Small intestine (tissue), 7 donors: Measurements from ENCODE around the gene GNRHR. TPM values are rescaled to one million over a fixed set of nuclear protein-coding genes. Genes with fewer than 3 reads are reported as not detected.
"Not testable (repeated sequence)": the region's sequence is repeated elsewhere in the genome, so short reads cannot be mapped to it uniquely, and the experiment has no call there.

Experiments used
- DNase-seq, 2 donors: peaks; one replicate each; pipeline versions ENCODE4 v3.0.0 to v3.0.0-alpha.2; 2013
- FAIRE-seq: peaks from 2 replicates; lab custom pipeline; 2012; peaks lifted over from hg19 to GRCh38; lab: Jason Lieb, UNC
- H3K27ac ChIP-seq, 3 donors: one replicate each; pipeline ENCODE4 v1.5.1; 2013; ENCODE audit warnings: low read length in 2 of 3, mild to moderate bottlenecking in 2 of 3, control low read depth in 1 of 3, inconsistent platforms in 1 of 3, low read depth in 1 of 3, moderate library complexity in 1 of 3
- H3K27me3 ChIP-seq, 3 donors: one replicate each; pipeline ENCODE4 v1.6.1; 2013; ENCODE audit warnings: low read length in 3 of 3, inconsistent platforms in 1 of 3; ENCODE audit not compliant: control insufficient read depth in 3 of 3, insufficient read depth in 3 of 3
- H3K36me3 ChIP-seq, 3 donors: one replicate each; pipeline ENCODE4 v1.6.1; 2013; ENCODE audit warnings: low read length in 3 of 3, inconsistent platforms in 1 of 3, low read depth in 1 of 3, mild to moderate bottlenecking in 1 of 3, moderate library complexity in 1 of 3; ENCODE audit not compliant: control insufficient read depth in 3 of 3, insufficient read depth in 2 of 3
- H3K4me1 ChIP-seq, 3 donors: one replicate each; pipeline ENCODE4 v1.6.1; 2013; ENCODE audit warnings: low read length in 2 of 3, inconsistent platforms in 1 of 3, low read depth in 1 of 3, mild to moderate bottlenecking in 1 of 3, moderate library complexity in 1 of 3; ENCODE audit not compliant: control insufficient read depth in 3 of 3, insufficient read depth in 2 of 3
- H3K4me3 ChIP-seq, 3 donors: one replicate each; pipeline ENCODE4 v1.5.1; 2013; ENCODE audit warnings: low read length in 3 of 3, control low read depth in 1 of 3, inconsistent platforms in 1 of 3, low read depth in 1 of 3, mild to moderate bottlenecking in 1 of 3, moderate library complexity in 1 of 3
- H3K9me3 ChIP-seq, 2 donors: one replicate each; pipeline ENCODE4 v1.6.1; 2013; ENCODE audit warnings: low read depth in 1 of 2, low read length in 1 of 2; ENCODE audit not compliant: control insufficient read depth in 2 of 2, insufficient read depth in 1 of 2
- WGBS, 3 donors: extraction: QIAGEN DNeasy Blood & Tissue Kit; methylation state at CpG; one replicate each; pipeline ENCODE4 v1.1.7; 2013; 5-methylcytosine and 5-hydroxymethylcytosine counted together
- polyA plus RNA-seq, 4 donors: library from polyadenylated mRNA; stranded (reverse) in 3 of 4; unstranded in 1 of 4; fragments of 200-250 nt in 3 of 4; fragments of 120-200 nt in 1 of 4; gene quantifications; one replicate each; pipeline versions ENCODE4 v1.2.1 to v1.2.3, GENCODE V29; 2013
- donor health status: healthy with polysubstance abuse.
- donor health status: control.
- donor health status: control.
- donor health status: Bipolar disorder and iron deficiency.
- donor health status: healthy.

GNRHR gene
- polyA plus RNA-seq, 4 donors, result 0.47 TPM; not detected in 3

GRCh38 chr4:67744561-67745283 is 9.5 kb downstream of the GNRHR start:
- WGBS, 3 donors, result 66 to 78% (median 77%) methylated on average over 4 of the region's 4 CpGs
- FAIRE-seq (no peak), DNase-seq (no peak)
- Histone ChIP-seq H3K9me3 (no peaks in the 10 kb centered on the region), H3K36me3 (no peaks in the 10 kb centered on the region), H3K27ac (no peak overlapping the region), H3K4me3 (no peak overlapping the region), H3K4me1 (no peaks in the 10 kb centered on the region), H3K27me3 (no peaks in the 10 kb centered on the region)

DNA sequence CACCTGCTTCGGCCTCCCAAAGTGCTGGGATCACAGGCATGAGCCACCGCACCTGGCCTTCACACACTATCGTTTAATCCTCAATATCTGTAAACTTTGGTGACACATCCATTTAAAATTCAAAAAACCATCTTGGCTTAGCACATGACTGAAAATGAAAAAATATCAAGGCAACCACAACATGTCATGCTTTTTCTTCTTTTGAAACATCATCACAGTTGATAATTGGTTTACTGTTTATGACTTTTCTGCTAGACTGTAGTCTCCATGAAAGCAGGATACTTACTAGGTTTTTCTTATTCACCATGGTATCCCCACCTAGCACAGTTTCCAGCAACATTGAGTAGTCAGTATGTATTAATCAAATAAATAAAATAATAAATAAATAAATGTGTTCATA is 11.0 kb downstream of the GNRHR start:
- no peaks in the 10 kb centered on the region for H3K36me3 ChIP-seq
- FAIRE-seq, result no peak
- no peaks in the 10 kb centered on the region for H3K9me3 ChIP-seq
- H3K4me3 ChIP-seq, result no peak overlapping the region
- H3K27ac ChIP-seq, result no peak overlapping the region
- no peaks in the 10 kb centered on the region for H3K4me1 ChIP-seq
- 83 to 95% (median 89%) methylated on average over 3 of the region's 3 CpGs for WGBS, 3 donors
- H3K27me3 ChIP-seq, result no peaks in the 10 kb centered on the region
- no peak for DNase-seq

- WGBS, 3 donors, result 94 to 99% (median 98%) methylated on average over 1 of the region's 1 CpG
- Histone ChIP-seq H3K36me3 (no peaks in the 10 kb centered on the region), H3K9me3 (no peaks in the 10 kb centered on the region), H3K27ac (no peak overlapping the region), H3K4me1 (no peaks in the 10 kb centered on the region), H3K4me3 (no peak overlapping the region), H3K27me3 (no peaks in the 10 kb centered on the region)
- DNase-seq (no peak), FAIRE-seq (no peak)
Observed at GRCh38 chr4:67736262-67736661, 17.9 kb downstream of the GNRHR start.

GRCh38 chr4:67735325-67735724 is 18.9 kb downstream of the GNRHR start:
- DNase-seq (no peak), FAIRE-seq (no peak)
- no peaks in the 10 kb centered on the region for H3K36me3 ChIP-seq
- H3K4me3 ChIP-seq, result no peak overlapping the region
- H3K4me1 ChIP-seq, result no peaks in the 10 kb centered on the region
- no peaks in the 10 kb centered on the region for H3K27me3 ChIP-seq
- no peak overlapping the region for H3K27ac ChIP-seq
- H3K9me3 ChIP-seq, result no peaks in the 10 kb centered on the region

DNA sequence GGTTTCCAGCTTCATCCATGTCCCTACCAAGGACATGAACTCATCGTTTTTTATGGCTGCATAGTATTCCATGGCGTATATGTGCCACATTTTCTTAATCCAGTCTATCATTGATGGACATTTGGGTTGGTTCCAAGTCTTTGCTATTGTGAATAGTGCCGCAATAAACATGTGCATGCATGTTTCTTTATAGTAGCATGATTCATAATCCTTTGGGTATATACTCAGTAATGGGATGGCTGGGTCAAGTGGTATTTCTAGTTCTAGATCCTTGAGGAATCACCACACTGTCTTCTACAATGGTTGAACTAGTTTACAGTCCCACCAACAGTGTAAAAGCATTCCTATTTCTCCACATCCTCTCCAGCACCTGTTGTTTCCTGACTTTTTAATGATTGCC is 23.7 kb downstream of the GNRHR start:
- H3K27ac ChIP-seq, H3K36me3 ChIP-seq, DNase-seq, H3K4me1 ChIP-seq, H3K4me3 ChIP-seq, H3K9me3 ChIP-seq, FAIRE-seq, H3K27me3 ChIP-seq: not testable (repeated sequence)
- WGBS, 3 donors, result 92 to 100% (median 95%) methylated on average over 3 of the region's 3 CpGs

DNA sequence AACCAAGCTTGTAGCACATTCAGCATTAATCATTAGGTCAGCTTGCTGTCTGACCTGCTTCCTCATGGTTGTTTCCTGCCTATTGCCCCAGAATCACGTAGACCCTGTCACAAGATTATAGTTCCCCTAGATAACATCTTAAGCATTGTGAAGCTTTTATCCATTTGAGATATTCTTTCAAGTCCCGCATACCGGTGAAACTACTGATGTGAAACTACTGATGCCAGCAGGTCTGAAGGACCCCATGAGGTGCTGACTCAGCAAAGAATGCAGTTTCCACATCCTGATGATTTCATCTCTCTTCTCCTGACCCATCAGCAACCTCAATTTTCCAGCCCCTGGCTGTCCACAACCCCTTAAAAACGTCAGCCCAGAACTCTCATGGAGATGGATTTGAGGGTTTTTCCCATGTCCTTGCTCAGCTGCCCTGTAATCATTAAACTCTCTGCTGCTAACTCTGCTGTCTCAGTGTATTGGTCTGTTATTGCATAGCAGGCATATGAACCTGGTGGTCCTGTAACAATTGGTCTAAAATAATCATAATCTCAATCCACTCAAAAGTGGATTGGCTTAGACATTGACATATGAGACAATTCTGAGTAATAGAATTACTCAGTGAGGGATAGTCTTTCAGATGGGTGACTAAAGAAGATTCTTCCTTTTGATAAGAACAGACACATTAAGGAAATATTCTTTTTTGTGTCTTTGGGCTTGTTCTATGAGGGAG is 26.9 kb downstream of the GNRHR start:
- no peaks in the 10 kb centered on the region for H3K9me3 ChIP-seq
- FAIRE-seq (no peak), DNase-seq (no peak)
- no peaks in the 10 kb centered on the region for H3K27me3 ChIP-seq
- no peak overlapping the region for H3K27ac ChIP-seq
- H3K36me3 ChIP-seq, result no peaks in the 10 kb centered on the region
- H3K4me3 ChIP-seq, result no peak overlapping the region
- no peaks in the 10 kb centered on the region for H3K4me1 ChIP-seq
- WGBS, 3 donors, result 66 to 74% (median 68%) methylated on average over 4 of the region's 4 CpGs

DNA sequence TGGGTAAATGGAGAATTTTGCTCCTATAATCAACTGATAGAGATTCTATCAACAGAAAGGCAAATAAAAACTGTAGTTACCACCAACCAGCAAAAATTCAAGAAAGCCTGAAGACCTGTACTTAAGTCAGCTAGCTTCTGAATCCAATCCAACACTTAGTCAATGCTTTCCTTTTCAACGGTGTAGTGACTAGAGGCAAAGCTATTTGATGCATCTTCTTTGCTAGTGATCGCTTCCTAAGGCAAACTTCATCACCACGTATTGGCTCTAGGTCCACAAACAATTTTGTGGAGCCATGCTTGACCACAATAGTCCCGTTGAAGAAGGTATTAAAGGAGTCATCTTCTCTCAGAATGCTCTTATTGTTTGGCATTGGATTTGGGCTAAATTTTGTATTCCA is 28.2 kb downstream of the GNRHR start:
- Histone ChIP-seq H3K36me3 (no peaks in the 10 kb centered on the region), H3K27ac (no peak overlapping the region), H3K9me3 (no peaks in the 10 kb centered on the region), H3K4me1 (no peaks in the 10 kb centered on the region), H3K27me3 (no peaks in the 10 kb centered on the region), H3K4me3 (no peak overlapping the region)
- FAIRE-seq, result no peak
- WGBS, 3 donors, result 89 to 92% (median 91%) methylated on average over 4 of the region's 4 CpGs
- DNase-seq, result no peak

- Histone ChIP-seq H3K36me3 (peaks cover 0 to 8% (median 0%) of the 10 kb centered on the region in 3 donors), H3K4me3 (no peak overlapping the region), H3K4me1 (no peaks in the 10 kb centered on the region), H3K27ac (no peak overlapping the region), H3K27me3 (no peaks in the 10 kb centered on the region), H3K9me3 (no peaks in the 10 kb centered on the region)
- WGBS, 3 donors, result 92 to 100% (median 96%) methylated on average over 1 of the region's 1 CpG
- DNase-seq (no peak), FAIRE-seq (no peak)
Observed at GRCh38 chr4:67725132-67725531, 29.1 kb downstream of the GNRHR start.
